Calu3 (cell line): Measurements from ENCODE around the gene PCDH9. TPM values are rescaled to one million over a fixed set of nuclear protein-coding genes. Genes with fewer than 3 reads are reported as not detected.
A peak's percentile ranks its signal among the peaks of the same experiment; 100 is the strongest.

Experiments used
- BruUV-seq: library from RNA; stranded (reverse); fragments of 400-500 nt; replicated peaks from 2 replicates; lab custom pipeline; 2021; lab: Mats Ljungman, UMichigan
- CTCF ChIA-PET: fragments of 300-600 bp; sonication (Branson Sonifier 250); formaldehyde crosslinking; loops from one replicate; lab custom pipeline; 2022; ENCODE audit warnings: antibody characterized with exemption; lab: Charles Lee
- DNase-seq: peaks from one replicate; pipeline ENCODE4 v3.0.0; 2022
- H3K27ac Mint-ChIP-seq: one replicate; pipeline ENCODE4 v1.8.0; 2022; ENCODE audit warnings: mixed read lengths; ENCODE audit not compliant: unreplicated experiment
- H3K27me3 Mint-ChIP-seq: one replicate; pipeline ENCODE4 v1.8.0; 2022; ENCODE audit warnings: mixed read lengths; ENCODE audit not compliant: unreplicated experiment
- H3K36me3 Mint-ChIP-seq: one replicate; pipeline ENCODE4 v1.8.0; 2022; ENCODE audit warnings: mild to moderate bottlenecking, moderate library complexity, mixed read lengths; ENCODE audit not compliant: insufficient read depth, unreplicated experiment
- H3K4me1 Mint-ChIP-seq: one replicate; pipeline ENCODE4 v1.8.0; 2022; ENCODE audit warnings: mild to moderate bottlenecking, low read depth, mixed read lengths; ENCODE audit not compliant: unreplicated experiment
- H3K4me3 Mint-ChIP-seq: one replicate; pipeline ENCODE4 v1.8.0; 2022; ENCODE audit warnings: mild to moderate bottlenecking, low read depth, moderate library complexity, mixed read lengths; ENCODE audit not compliant: unreplicated experiment
- H3K9me3 Mint-ChIP-seq: one replicate; pipeline ENCODE4 v1.8.0; 2022; ENCODE audit warnings: low read depth, mixed read lengths; ENCODE audit not compliant: unreplicated experiment
- intact Hi-C: fragments of 100-400 bp; cut with micrococcal nuclease; formaldehyde crosslinking; loops from one replicate; pipeline ENCODE4 v1.10.0; 2022; ENCODE audit not compliant: unreplicated experiment
- total RNA-seq: library from RNA; stranded (reverse); gene quantifications from 2 replicates; pipeline ENCODE4 v1.2.3, GENCODE V29; 2022
- TF ChIP-seq, protein P1 (sequence below): fragments of 200-600 bp; IDR thresholded peaks from one replicate; pipeline ENCODE4 v1.8.0; 2022; ENCODE audit warnings: antibody characterized with exemption; ENCODE audit not compliant: unreplicated experiment

The PCDH9 gene
- total RNA-seq, 1 experiment from 2014 or later: 1.3 TPM

DNA sequence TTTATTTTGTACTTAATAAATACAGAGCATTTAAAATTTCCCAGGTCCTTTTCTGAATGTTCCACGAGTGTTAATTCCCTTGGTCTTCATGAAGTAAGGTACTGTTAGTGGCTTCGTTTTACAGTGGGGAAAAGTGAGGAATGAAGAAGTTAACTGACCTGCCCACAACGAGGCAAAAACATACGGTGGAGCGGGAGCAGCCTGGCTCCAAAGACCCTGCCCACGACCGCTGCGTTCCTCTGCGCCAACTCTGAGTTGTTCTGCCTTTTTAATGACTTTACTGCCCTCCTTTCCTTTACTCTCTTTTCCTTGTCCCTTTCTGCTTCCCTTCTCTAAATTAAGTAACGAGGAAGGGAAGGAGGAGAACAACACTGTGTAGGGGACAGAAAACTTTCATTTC is 392.9 kb downstream of the PCDH9 start:
- intact Hi-C loops: no loop called here
- TF ChIP-seq, protein P1, sequence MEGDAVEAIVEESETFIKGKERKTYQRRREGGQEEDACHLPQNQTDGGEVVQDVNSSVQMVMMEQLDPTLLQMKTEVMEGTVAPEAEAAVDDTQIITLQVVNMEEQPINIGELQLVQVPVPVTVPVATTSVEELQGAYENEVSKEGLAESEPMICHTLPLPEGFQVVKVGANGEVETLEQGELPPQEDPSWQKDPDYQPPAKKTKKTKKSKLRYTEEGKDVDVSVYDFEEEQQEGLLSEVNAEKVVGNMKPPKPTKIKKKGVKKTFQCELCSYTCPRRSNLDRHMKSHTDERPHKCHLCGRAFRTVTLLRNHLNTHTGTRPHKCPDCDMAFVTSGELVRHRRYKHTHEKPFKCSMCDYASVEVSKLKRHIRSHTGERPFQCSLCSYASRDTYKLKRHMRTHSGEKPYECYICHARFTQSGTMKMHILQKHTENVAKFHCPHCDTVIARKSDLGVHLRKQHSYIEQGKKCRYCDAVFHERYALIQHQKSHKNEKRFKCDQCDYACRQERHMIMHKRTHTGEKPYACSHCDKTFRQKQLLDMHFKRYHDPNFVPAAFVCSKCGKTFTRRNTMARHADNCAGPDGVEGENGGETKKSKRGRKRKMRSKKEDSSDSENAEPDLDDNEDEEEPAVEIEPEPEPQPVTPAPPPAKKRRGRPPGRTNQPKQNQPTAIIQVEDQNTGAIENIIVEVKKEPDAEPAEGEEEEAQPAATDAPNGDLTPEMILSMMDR: no peak
- BruUV-seq: no TSS peak
- no peak for DNase-seq
- no peak overlapping the region for H3K27ac Mint-ChIP-seq
- no peaks in the 10 kb centered on the region for H3K36me3 Mint-ChIP-seq
- CTCF ChIA-PET: no interaction called here
- H3K4me3 Mint-ChIP-seq: no peak overlapping the region
- no peaks in the 10 kb centered on the region for H3K27me3 Mint-ChIP-seq
- H3K9me3 Mint-ChIP-seq: no peaks in the 10 kb centered on the region
- H3K4me1 Mint-ChIP-seq: no peaks in the 10 kb centered on the region

- Mint-ChIP-seq H3K27me3 (no peaks in the 10 kb centered on the region), H3K9me3 (no peaks in the 10 kb centered on the region), H3K4me1 (no peaks in the 10 kb centered on the region), H3K4me3 (no peak overlapping the region), H3K27ac (no peak overlapping the region), H3K36me3 (no peaks in the 10 kb centered on the region)
- CTCF ChIA-PET: no interaction called here
- intact Hi-C loops: no loop called here
- TF ChIP-seq, protein P1: no peak
- no TSS peak for BruUV-seq
- peak; percentile 2 for DNase-seq
Observed at GRCh38 chr13:66835040-66835628, 395.0 kb downstream of the PCDH9 start.

GRCh38 chr13:66830940-66831716 is 399.0 kb downstream of the PCDH9 start:
- TF ChIP-seq, protein P1: no peak
- Mint-ChIP-seq H3K36me3 (no peaks in the 10 kb centered on the region), H3K4me3 (no peak overlapping the region), H3K27ac (no peak overlapping the region), H3K9me3 (no peaks in the 10 kb centered on the region), H3K4me1 (no peaks in the 10 kb centered on the region), H3K27me3 (no peaks in the 10 kb centered on the region)
- intact Hi-C loops: no loop called here
- BruUV-seq: no TSS peak
- CTCF ChIA-PET: no interaction called here
- no peak for DNase-seq

DNA sequence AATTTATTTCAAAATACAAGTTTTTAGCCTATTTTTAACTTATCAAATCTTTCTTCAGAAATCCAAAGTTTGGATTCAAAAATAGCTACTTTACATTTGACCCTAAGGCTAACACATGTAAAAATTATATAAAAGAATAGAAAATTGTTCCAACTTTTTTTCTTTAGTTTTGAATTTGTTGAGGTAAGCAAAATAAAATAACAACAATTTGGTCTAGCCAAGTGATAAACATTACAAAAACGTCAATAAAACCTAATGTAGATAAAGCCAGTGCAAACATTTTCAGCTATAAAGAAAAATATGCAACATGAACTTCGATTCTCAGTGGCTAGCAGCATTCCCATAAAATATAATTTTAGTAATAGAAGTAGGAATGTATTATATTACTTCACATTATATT is 400.3 kb downstream of the PCDH9 start:
- BruUV-seq: no TSS peak
- H3K36me3 Mint-ChIP-seq: no peaks in the 10 kb centered on the region
- no peaks in the 10 kb centered on the region for H3K4me1 Mint-ChIP-seq
- no peaks in the 10 kb centered on the region for H3K9me3 Mint-ChIP-seq
- H3K27me3 Mint-ChIP-seq: no peaks in the 10 kb centered on the region
- H3K27ac Mint-ChIP-seq: no peak overlapping the region
- DNase-seq: no peak
- CTCF ChIA-PET: no interaction called here
- TF ChIP-seq, protein P1: no peak
- intact Hi-C loops: no loop called here
- no peak overlapping the region for H3K4me3 Mint-ChIP-seq
